HG03432 (cell line): ENCODE data around the gene CNNM1.

Experiments used
- ATAC-seq: cut with Tn5 transposase; IDR thresholded peaks from one replicate; pipeline ENCODE4 v1.9.1; 2021; ENCODE audit warnings: mild to moderate bottlenecking, moderate library complexity; ENCODE audit not compliant: unreplicated experiment

CNNM1 gene

DNA sequence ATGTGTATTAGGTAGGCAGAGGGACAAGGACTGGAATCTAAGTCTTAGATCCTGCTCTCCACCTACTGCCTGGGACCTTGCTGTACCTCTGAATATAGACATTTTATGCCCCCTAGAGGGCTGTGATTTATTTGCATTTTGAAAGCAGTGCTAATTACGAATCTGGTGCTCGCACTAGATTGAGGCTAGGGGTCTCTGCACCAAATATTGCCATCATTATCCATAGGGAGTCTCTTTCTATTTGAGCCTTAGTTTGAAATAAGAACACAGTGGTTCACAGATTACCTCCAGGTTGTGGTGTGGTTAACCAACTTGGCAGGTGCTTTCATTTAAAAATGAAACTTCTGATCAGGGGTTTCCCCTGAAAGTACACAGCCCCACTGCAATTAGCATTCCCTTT is 41.8 kb downstream of the CNNM1 start:
- peak; percentile 91 for ATAC-seq

DNA sequence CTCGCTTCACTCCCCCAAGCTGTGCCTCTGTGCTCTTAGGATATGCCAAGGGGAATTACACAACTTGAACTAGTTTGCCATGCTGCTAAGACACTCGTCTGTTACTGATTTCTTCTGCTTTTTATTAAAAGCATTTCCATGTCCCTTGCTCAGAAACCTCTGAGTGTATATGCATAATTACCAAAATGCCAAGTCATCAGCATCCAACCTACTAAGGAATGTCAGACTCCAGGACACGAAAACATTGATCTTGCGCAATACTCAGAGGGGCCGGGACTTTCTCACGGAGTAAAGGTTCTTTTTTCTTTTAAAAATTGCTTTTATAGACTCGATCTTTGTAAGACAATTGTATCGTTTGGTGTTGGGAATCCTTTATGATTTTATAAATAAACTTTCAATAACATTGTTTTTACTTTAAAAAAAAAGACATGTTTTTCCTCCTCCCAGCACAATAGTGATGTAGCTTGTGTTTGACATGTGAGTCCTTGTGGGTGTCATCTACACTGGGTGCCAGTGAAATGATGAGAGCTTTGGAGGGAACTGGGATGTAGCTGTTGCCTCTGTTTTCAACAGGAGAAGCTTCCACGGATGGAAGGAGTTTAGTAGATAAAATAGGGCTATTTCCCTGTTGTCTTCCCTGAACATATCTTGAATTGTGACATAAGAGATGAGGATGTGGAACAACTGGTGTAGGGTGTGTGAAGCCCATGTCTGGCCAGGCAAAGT is 43.6 kb downstream of the CNNM1 start:
- no peak for ATAC-seq

DNA sequence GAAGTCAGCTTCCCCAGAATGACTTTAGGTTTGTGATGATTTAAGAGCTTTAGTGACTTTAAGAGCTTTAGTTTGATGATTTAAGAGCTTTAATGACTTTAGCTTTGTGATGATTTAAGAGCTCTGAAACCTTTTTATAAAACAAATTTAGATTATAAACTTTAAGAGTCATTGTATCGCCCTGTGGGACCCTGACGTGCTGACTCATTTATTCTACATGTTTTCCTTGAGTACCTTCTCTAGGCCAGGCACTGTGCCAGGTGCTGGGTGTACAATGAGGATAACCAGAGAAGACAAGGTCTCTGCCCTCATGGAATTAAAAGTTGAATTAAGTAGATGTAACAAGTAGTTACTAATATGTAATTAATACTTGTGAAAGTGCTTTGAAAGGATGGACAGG is 45.4 kb downstream of the CNNM1 start:
- no peak for ATAC-seq

DNA sequence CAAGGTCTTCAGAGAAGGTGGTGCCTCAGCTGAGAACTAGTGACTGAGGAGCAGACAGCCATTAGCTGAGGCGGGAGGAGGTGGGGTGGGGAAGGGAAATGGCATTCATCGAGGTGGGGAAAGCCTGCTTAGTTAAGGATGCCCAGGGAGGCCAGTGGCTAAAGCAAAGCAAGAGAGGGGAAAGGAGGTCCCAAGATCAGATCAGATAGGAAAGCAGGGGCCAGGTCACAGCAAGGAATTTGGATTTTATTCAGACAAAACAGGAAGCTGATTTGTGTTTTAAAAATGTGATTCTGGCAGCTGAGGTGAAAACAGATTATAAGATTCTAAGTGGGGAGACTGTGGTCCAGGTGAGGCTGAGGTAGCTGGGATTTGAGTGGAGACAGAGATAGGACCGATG is 45.8 kb downstream of the CNNM1 start:
- ATAC-seq, result no peak

DNA sequence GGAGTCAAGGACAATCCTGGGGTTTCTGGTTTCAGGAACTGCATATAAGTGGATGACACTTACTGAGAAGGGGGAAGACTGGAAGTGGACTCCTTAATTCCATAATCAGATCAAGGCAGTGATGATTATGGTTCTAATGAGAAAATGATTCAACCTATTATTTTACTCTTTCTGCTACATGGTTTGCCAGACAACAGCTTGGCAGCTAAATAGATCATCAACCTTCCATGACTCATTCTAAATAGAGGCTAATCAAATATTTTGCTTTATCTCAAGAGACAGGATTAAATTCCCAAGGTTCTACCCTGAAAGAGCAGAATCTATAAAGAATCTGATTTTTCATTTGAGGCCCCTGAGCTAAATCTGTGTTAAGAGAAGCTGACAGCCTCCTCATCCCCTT is 46.3 kb downstream of the CNNM1 start:
- no peak for ATAC-seq

DNA sequence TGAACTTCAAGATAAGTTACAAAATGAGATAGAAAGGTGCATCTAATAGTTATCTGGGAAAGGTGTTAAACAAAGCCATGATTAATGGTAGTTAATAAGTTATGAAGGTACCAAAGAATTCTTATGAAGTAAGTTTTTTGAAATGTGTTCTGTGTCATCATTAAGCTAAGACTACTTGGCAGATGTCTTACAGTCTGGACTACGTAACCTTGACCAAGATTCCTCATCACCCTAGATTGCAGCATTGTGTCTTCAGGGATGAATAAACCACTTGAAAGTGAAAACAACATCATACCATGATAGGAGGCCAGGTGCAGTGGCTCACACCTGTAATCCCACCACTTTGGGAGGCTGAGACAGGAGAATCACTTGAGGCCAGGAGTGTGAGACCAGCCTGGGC is 53.0 kb downstream of the CNNM1 start:
- no peak for ATAC-seq

DNA sequence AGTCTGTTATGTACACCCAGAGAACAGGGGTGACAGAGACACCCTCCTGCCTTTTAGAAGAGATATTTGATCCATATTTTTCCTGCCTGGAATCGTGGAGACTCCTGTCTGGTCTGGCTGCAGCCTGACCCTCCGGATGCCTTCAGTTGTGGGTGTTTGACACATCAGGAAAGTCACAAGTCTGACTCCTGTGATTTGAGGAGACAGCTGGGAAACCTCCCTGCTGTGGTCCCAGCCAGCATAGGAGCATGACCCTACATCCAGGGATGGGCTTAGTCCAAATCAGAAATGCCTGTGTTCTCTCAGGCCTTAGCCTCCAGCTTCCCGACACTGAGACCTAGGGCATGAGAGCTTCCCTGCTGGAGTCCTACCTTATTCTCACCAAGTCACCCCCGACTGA is 57.9 kb downstream of the CNNM1 start:
- no peak for ATAC-seq

DNA sequence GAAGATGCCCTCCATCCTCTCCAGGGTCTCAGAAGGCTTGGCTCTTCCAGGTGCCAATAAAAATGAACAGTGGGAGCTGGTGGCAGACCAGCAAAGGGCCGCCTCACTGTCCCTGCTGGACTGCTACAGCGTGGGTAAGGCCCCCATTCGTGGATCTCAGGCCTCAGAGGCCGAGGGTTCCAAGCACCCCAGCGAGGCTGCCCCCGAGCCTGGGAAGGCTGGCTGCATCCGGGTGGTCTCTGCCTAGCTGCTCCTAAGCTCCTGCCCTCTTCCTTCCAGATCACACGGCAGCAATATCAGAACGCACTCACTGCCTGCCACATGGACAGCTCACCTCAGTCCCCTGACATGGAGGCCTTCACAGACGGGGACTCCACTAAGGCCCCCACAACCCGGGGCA is 58.4 kb downstream of the CNNM1 start:
- ATAC-seq, result no peak

DNA sequence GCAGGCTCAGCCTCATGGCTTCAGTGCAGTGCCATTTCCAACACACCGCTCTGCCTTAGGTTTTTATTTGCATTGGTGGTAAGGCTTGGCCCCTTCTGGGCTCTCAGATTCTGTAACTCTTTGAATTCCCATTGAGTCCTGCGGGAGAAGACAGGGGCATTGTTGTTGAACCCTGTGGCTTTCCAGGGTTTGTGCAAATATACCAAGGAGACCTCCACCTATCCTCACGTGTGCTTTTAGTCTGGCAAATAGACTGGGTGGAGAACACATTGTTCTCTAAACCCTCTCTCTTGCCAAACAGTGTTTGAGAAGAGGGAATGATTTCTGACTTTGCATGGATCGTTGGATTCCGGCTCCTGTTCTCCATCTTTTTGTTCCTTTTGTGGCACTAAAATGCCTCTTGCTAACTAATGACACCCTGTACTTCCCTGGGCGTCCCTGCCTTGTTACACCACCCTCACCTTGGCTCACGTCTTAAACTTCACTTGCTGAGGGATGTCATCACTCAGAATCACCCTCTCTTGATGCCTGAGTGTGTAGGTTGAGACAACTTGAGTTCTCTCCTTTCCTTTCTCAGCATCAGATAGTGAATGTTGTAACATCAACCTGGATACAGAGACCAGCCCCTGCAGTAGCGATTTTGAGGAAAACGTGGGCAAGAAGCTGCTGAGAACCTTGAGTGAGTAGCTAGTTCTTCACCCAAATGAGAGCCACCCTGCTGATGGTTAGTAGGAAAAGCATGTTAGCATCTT is 60.7 kb downstream of the CNNM1 start:
- no peak for ATAC-seq

DNA sequence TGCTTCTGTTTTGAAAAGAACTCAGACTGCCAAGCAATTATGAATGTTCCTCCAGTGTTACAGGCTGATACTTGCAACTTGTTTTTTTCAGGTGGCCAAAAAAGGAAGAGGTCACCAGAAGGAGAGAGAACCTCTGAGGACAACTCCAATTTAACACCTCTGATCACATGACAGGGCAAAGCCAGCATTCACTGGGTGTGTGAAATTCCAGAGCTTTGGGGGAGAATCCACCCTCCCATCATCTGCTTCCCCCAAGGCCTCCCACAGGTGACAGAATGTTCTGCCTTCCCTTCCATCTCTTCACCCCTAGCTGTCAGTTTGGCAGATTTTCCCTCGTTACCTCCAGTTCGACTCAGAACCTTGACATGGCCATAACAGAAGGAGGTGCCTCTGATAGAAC is 62.2 kb downstream of the CNNM1 start:
- ATAC-seq, result no peak

DNA sequence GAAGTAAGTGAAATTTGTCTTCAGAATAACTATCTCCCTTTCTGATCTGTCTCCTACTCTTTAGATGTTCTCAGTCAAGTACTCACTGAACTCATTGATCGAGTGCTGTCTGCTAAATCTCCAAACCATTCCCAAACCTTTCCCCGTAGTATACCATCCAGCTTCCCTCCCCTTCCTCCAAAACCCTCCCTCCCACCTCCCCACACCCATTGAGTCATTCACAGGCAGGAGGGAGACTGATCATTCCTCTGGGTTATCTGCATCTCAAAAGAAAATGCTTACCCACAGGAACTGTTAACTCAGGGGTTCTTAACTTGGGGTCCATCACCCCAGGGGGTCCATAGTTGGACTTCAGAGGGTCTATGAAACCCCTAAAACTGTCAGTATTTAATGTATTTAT is 63.9 kb downstream of the CNNM1 start:
- no peak for ATAC-seq

DNA sequence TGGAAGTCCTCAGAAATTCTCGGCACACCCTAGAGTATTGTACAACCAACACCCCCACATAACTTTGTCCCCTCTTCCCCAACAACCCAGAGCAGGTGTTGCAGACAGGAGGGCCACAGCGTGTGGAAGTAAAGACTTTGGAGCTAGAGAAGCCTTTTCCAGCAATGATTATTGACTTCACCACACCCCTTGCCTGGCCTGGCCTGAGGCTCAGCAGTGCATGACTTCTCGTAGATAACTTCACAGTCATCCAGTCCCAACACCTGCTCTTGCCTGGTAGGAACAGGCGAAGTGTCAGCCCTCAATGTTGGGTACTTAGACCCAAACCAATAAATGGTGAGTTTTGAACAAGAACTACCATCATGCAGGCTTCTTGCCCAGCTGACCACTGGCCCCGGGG is 64.5 kb downstream of the CNNM1 start:
- no peak for ATAC-seq

DNA sequence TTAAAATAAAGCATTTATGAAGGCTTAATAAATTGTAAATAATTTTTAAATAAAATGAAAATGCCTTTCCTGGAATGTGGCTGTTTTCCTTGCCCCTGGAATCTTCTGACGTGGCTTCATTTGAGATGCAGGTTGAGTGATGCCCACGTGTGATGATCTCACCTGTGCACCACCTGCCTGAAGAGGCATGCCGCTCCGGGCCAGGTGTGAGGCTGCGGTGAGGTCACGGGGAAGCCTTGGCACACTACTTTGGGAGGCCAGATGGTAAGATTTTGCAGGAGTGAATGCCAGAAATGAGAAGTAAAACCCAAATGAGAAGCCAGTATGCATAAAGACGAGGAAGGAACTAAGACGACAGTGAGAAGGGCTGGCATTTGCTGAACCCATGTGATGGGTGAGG is 65.1 kb downstream of the CNNM1 start:
- no peak for ATAC-seq

DNA sequence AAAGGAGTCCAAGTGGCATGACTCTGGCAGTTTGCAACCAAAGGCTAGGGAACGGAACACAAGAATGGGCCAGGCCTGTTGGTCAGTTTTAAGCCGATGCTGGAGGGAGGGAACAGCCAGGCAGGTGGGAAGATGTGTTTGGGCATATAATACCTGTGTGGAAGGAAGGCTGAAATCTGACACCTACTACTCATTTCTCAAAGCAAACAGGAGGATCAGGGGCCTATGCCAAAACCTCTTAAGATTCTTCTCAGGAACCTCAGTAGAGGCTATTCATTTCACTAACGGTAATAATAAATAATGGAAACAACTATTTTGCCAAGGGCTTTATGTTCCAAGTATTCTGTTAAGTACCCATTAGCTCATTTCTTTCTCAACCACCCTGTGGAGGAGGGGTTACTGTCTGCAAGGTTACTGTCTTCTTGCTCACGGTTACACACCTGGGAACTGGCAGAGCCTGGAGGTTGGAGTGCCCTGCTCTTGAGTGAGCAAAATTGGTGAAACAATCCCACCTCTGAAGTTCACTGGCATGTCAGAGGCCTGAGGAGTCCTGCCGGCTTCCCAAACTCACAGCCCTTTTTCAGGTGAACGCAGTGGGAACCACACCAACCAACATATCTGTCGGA is 65.7 kb downstream of the CNNM1 start:
- ATAC-seq, result no peak

DNA sequence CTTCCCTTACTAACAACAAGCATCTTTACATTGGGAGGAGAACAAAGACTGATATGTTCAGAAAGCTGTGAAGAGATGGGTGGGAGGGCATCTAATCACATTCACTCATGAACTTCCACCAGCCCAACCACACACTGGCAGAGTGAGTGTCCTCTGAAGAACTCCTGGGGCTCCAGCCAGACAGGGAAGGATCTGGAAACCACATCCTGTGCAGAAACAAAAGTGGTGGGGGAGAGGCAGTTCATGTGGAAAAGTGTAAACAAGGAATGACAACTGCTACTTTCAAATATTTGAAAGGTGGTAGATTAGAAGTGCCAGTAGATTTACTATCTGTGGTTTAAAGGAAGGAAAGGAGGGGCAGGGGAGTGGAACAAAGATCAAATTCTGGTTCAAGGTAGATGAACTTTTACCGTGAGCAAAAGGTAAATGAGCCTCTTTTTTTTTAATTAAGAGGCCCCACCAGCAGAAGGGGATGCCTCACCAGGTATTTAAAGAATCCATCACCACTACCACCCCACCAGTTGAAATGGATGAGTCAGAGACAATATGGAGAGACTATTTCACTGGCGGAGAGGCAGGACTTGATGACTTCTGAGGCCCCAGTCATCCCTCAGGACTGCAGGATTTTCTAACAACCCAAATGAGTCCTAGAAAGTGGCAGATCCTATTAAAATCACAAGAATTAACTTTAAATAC is 66.7 kb downstream of the CNNM1 start:
- ATAC-seq, result no peak

DNA sequence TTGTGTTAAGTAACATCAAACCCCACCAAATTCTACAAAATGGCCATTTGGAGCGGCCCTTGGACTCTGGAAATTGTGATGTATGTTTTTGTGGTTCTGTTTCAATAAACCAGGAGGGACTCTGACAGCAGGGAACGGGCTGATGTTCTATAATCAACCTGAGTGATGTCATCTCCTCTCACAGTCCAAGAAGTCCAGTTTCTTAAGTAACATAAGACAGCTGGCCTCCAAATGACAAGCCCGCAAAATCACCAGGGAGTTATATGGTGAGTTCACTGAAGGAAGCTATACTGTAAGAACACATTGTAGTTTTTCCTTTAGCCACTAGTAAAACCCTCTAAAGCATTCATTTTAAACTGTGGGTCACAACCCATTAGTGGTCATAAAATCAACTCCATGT is 67.3 kb downstream of the CNNM1 start:
- ATAC-seq, result no peak

DNA sequence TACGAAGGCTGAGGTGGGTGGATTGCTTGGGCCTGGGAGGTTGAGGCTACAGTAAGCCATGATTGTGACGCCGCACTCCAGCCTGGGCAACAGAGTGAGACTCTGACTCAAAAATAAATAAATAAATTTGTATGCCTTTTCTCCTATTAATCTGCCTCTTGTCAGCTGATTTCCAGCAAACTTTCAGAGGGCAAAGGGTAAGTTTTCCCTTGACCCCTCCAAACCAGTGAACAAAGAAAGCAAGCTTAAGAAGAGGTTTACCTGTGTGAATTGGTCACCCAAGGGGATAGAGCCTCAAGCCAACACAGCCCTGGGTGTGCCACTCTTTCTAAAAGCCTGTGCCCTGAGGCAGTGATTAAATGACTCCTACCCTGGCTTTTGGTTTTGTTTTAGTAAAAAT is 70.5 kb downstream of the CNNM1 start:
- no peak for ATAC-seq

DNA sequence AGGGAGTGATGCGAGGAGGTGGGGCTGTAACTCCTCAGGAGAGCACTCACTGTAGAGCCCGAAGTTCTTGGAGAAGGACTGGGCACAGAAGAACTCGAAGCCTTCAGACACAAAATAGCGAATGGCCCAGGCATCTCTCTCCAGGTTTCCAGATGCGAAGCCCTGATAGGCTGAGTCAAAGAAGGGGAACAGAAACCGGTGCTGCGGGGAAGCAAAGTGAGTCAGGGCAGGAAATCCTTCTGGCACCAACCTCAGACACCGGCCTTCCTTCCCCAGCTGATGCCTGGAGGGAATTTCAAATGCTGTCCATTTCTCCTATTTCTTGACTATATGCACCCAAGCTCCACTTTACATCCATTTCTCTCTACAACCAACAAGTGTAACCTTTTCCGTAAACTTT is 74.5 kb downstream of the CNNM1 start:
- ATAC-seq, result peak; percentile 69

DNA sequence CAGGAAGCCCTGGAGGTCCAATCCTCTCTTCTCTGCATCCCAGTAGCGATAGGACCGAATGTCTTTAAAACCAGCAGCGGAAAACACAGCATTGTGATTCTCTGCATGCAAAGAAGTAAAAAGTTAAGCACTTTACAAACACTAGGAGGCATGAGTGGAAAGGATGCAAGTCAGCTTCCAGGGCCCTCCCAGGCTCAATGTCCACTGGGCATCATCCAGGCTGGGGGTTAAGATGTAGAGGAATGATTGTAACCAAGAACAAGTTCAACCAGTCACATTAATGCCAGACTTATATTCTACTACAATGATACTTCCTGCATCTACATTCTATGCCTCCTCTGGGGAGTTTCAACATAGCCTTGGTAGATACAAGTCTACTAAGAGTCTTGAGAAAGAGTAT is 77.0 kb downstream of the CNNM1 start:
- no peak for ATAC-seq

DNA sequence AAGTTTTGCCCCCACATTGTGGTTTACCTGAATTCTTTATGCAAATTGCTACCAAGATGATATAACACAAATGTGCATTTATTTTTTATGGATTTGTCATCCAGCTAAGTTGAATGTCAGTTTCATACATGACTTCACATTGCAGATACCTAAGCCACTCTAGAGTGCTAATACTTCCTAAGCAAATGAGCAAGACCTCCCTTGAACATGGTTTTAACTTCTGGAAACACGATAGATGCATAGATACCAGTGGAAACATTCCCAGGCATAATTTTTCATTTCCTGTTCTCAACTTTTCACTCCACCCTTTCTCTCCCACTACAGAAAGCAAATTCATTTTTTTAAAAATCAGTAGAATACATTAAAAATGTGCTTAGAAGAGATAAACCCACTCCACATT is 81.0 kb downstream of the CNNM1 start:
- no peak for ATAC-seq

DNA sequence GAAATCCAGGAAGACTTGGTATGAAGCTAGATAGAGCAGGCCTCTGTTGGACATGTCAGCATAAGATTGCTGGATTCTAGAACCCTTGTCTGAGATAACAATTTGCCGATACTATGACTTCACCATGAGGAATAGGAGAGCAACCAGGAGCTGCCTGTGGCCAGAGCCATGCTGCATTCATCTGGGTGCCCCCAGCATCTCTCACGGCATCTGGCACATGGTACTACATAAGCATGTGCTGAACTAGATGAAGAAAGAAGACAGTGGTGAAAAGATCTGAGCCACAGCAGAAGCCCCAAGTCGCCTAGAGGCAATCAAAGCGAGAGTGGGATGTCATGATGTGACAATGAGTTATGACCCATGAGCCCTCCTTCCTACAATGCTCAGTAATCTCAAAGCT is 81.7 kb downstream of the CNNM1 start:
- ATAC-seq, result no peak

DNA sequence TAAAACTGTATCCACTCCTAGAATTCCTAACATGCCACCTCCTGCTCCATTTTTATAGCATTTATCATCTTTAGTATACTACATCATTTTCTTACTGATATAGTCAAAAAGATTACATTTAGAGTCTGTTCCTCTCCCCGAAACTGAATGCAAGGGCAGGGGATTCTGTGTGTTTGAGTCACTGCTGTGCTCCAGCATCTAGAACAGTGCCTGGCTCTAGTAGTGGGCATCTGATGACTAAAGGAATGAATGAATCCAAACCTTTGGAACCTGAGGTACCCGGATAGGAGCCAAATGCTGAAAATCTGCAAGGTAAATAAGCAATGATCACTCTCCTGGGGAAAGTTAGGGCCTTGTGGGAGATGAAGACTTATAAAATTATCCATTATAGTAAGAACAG is 82.4 kb downstream of the CNNM1 start:
- no peak for ATAC-seq
